ENCODE results near the gene KHDC4. TPM values are rescaled to one million over a fixed set of nuclear protein-coding genes. Genes with fewer than 3 reads are reported as not detected.

KHDC4 gene
- total RNA-seq, 3 donors from 2014 or later (not counting 1 experiment from before 2014, with no cell fraction given) = 61.9 to 101 (median 85.9) TPM

- Mint-ChIP-seq H3K27me3 (ENCODE audit: low read depth in 2 of 2) (no peaks in the 10 kb centered on the region), H3K27ac (peak overlapping the region; percentile 91 to 98), H3K4me3 (no peak overlapping the region), H3K4me1 (peaks cover 15 to 27% of the 10 kb centered on the region in 2 donors), H3K36me3 (peaks cover 8% of the 10 kb centered on the region), H3K9me3 (no peaks in the 10 kb centered on the region)
- H3K4me3 ChIP-seq (ENCODE audit: low read length) = no peak overlapping the region
- intact Hi-C loops (cut with micrococcal nuclease) = no loop called here
- WGBS (ENCODE audit: insufficient coverage) = 82% methylated on average over 4 of the region's 4 CpGs
- H3K27me3 ChIP-seq (ENCODE audit: control insufficient read depth, insufficient read depth, low read length) = no peaks in the 10 kb centered on the region
- H3K4me1 ChIP-seq (ENCODE audit: control insufficient read depth, insufficient read depth, low read length) = peaks cover 49% of the 10 kb centered on the region
- peak overlapping the region; percentile 75 for H3K27ac ChIP-seq (ENCODE audit: low read length)
- no peaks in the 10 kb centered on the region for H3K9me3 ChIP-seq (ENCODE audit: control insufficient read depth, insufficient read depth, low read length)
- ATAC-seq (no peak), DNase-seq (no peak)
- H3K36me3 ChIP-seq (ENCODE audit: control insufficient read depth, insufficient read depth, low read length) = peaks cover 50% of the 10 kb centered on the region
- TF ChIP-seq, protein P1, sequence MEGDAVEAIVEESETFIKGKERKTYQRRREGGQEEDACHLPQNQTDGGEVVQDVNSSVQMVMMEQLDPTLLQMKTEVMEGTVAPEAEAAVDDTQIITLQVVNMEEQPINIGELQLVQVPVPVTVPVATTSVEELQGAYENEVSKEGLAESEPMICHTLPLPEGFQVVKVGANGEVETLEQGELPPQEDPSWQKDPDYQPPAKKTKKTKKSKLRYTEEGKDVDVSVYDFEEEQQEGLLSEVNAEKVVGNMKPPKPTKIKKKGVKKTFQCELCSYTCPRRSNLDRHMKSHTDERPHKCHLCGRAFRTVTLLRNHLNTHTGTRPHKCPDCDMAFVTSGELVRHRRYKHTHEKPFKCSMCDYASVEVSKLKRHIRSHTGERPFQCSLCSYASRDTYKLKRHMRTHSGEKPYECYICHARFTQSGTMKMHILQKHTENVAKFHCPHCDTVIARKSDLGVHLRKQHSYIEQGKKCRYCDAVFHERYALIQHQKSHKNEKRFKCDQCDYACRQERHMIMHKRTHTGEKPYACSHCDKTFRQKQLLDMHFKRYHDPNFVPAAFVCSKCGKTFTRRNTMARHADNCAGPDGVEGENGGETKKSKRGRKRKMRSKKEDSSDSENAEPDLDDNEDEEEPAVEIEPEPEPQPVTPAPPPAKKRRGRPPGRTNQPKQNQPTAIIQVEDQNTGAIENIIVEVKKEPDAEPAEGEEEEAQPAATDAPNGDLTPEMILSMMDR (IDR thresholded peaks at IDR 0.05) = no peak
These were observed 13.1 kb upstream of the KHDC4 start for GRCh38 chr1:155947292-155947691.

DNA sequence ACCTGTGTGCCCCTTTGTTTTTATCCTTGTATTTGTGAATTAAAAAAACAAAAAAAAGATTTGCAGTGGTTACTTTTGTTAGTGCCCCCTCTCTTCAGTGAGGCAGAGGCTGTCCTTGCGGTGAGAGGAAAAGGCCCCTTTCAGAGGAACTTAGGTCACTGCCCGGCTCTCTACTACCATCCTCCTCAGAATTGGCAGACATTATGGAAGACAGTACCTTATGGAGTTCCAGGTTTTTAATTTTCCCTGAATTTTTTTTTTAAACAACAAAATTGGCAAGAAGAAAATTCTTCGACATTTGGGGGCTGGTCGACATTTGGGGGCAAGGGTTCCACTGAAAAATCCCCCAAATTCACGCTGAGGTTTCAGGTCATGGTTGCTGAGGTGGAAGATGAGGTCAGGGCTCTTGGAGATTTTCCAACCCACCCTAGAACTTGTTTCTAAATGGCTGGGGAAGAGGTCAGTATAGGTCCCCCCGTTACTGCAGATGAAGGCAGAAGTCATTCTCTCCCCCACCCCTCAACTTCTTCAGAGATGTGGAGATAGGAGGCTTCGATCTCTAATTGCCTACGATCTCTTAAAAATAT is 12.5 kb upstream of the KHDC4 start:
- Histone ChIP-seq H3K4me3 (ENCODE audit: low read length) (no peak overlapping the region), H3K9me3 (ENCODE audit: control insufficient read depth, insufficient read depth, low read length) (no peaks in the 10 kb centered on the region), H3K4me1 (ENCODE audit: control insufficient read depth, insufficient read depth, low read length) (peaks cover 54% of the 10 kb centered on the region), H3K36me3 (ENCODE audit: control insufficient read depth, insufficient read depth, low read length) (peaks cover 44% of the 10 kb centered on the region), H3K27me3 (ENCODE audit: control insufficient read depth, insufficient read depth, low read length) (no peaks in the 10 kb centered on the region), H3K27ac (ENCODE audit: low read length) (peak overlapping the region; percentile 75)
- TF ChIP-seq, protein P1 (IDR thresholded peaks at IDR 0.05) = no peak
- H3K4me3 Mint-ChIP-seq = peak overlapping the region; percentile 61
- H3K9me3 Mint-ChIP-seq = no peaks in the 10 kb centered on the region
- DNase-seq (peak in 1 of 2 donors; percentile 27), ATAC-seq (no peak)
- WGBS (ENCODE audit: insufficient coverage) = 69% methylated on average over 3 of the region's 8 CpGs
- intact Hi-C loops (cut with micrococcal nuclease) = no loop called here
- peaks cover 21 to 32% of the 10 kb centered on the region in 2 donors for H3K4me1 Mint-ChIP-seq
- peaks cover 8% of the 10 kb centered on the region for H3K36me3 Mint-ChIP-seq
- H3K27me3 Mint-ChIP-seq (ENCODE audit: low read depth in 2 of 2) = no peaks in the 10 kb centered on the region
- peak overlapping the region; percentile 91 to 98 for H3K27ac Mint-ChIP-seq

GRCh38 chr1:155944444-155944799 is 10.2 kb upstream of the KHDC4 start:
- TF ChIP-seq, protein P1 (IDR thresholded peaks at IDR 0.05) = no peak
- H3K4me3 Mint-ChIP-seq = no peak overlapping the region
- H3K4me1 ChIP-seq (ENCODE audit: control insufficient read depth, insufficient read depth, low read length) = peaks cover 74% of the 10 kb centered on the region
- H3K9me3 Mint-ChIP-seq = no peaks in the 10 kb centered on the region
- no peak overlapping the region for H3K4me3 ChIP-seq (ENCODE audit: low read length)
- WGBS (ENCODE audit: insufficient coverage) = 71% methylated on average over 6 of the region's 6 CpGs
- peak overlapping the region; percentile 91 to 98 for H3K27ac Mint-ChIP-seq
- no peak overlapping the region for H3K27ac ChIP-seq (ENCODE audit: low read length)
- peaks cover 38 to 49% of the 10 kb centered on the region in 2 donors for H3K4me1 Mint-ChIP-seq
- H3K27me3 ChIP-seq (ENCODE audit: control insufficient read depth, insufficient read depth, low read length) = no peaks in the 10 kb centered on the region
- no peaks in the 10 kb centered on the region for H3K27me3 Mint-ChIP-seq (ENCODE audit: low read depth in 2 of 2)
- H3K9me3 ChIP-seq (ENCODE audit: control insufficient read depth, insufficient read depth, low read length) = no peaks in the 10 kb centered on the region
- peaks cover 24% of the 10 kb centered on the region for H3K36me3 ChIP-seq (ENCODE audit: control insufficient read depth, insufficient read depth, low read length)
- DNase-seq (no peak), ATAC-seq (no peak)
- intact Hi-C loops (cut with micrococcal nuclease) = no loop called here
- H3K36me3 Mint-ChIP-seq = peaks cover 8% of the 10 kb centered on the region
